Activated naive CD4-positive, alpha-beta T cell treated with anti-CD3 and anti-CD28 coated beads for 36 hours (primary cell): ENCODE measurements around the gene MEIKIN. TPM values are rescaled to one million over a fixed set of nuclear protein-coding genes. Genes with fewer than 3 reads are reported as not detected.
"Not testable (repeated sequence)": the region's sequence is repeated elsewhere in the genome, so short reads cannot be mapped to it uniquely, and the experiment has no call there.

Source experiments
- CTCF ChIA-PET: fragments of 350-600 bp; sonication (Branson Sonifier 250); formaldehyde crosslinking; loops from one replicate; lab custom pipeline; 2021; ENCODE audit warnings: antibody characterized with exemption; lab: Charles Lee
- DNase-seq: peaks from one replicate; pipeline ENCODE4 v3.0.0-alpha.2; 2020
- H3K27ac Mint-ChIP-seq: one replicate; pipeline ENCODE4 v1.8.0; 2021; ENCODE audit warnings: mild to moderate bottlenecking, mixed read lengths
- H3K27me3 Mint-ChIP-seq: one replicate; pipeline ENCODE4 v1.8.0; 2021; ENCODE audit warnings: low read depth, mixed read lengths
- H3K36me3 Mint-ChIP-seq: one replicate; pipeline ENCODE4 v1.8.0; 2021; ENCODE audit warnings: low read depth, mixed read lengths
- H3K4me1 Mint-ChIP-seq: one replicate; pipeline ENCODE4 v1.8.0; 2021; ENCODE audit warnings: low read depth, mixed read lengths
- H3K4me3 Mint-ChIP-seq: one replicate; pipeline ENCODE4 v1.8.0; 2021; ENCODE audit warnings: mild to moderate bottlenecking, moderate library complexity, mixed read lengths
- H3K9me3 Mint-ChIP-seq: one replicate; pipeline ENCODE4 v1.8.0; 2021; ENCODE audit warnings: mixed read lengths
- intact Hi-C: fragments of 100-400 bp; cut with micrococcal nuclease; formaldehyde crosslinking; loops from one replicate; pipeline ENCODE4 v1.15.1; 2023
- total RNA-seq, 2 experiments: library from RNA; stranded (reverse); gene quantifications; one replicate each; pipeline ENCODE4 v1.2.3, GENCODE V29; 2021

The MEIKIN gene
- total RNA-seq, 2 experiments from 2014 or later, result 1.4 to 1.9 TPM

DNA sequence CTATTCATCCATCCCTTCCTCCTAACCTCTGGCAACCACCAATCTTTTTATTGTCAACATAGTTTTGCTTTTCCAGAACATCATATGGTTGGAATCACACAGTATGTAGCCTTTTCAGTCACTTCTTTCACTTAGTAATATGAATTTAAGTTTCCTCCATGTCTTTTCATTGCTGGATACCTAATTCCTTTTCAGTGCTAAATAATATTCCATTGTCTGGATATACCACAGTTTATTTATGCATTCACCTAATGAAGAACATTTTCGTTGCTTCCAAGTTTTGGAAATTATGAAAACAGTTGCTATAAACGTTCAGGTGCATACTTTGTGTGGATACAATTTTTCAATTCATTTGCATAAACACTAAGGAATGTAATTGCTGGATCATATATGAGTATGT, 77.9 kb downstream of the MEIKIN start:
- H3K4me3 Mint-ChIP-seq, result no peak overlapping the region
- intact Hi-C loops, result no loop called here
- peaks cover 8% of the 10 kb centered on the region for H3K36me3 Mint-ChIP-seq
- no peaks in the 10 kb centered on the region for H3K4me1 Mint-ChIP-seq
- CTCF ChIA-PET, result interaction anchor here (0.6 kb wide), 1 partner anchor 45 kb away, joined by 3 read pairs; no protein-coding TSS in a partner anchor
- DNase-seq, result no peak
- peaks cover 30% of the 10 kb centered on the region for H3K9me3 Mint-ChIP-seq
- no peak overlapping the region for H3K27ac Mint-ChIP-seq
- no peaks in the 10 kb centered on the region for H3K27me3 Mint-ChIP-seq

DNA sequence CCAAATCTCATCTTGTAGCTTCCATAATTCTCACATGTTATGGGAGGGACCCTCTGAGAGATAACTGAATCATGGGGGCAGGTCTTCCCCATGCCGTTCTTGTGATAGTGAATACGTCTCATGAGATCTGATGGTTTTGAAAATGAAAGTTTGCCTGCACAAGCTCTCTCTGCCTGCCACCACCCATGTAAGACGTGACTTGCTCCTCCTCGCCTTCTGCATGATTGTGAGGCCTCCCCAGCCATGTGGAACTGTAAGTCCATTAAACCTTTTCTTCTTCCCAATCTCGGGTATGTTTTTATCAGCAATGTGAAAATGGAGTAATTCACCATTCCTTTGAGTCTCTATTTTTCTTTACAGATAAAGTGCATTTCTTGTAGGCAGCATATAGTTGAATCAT, 81.8 kb downstream of the MEIKIN start:
- no peak overlapping the region for H3K27ac Mint-ChIP-seq
- no peak overlapping the region for H3K4me3 Mint-ChIP-seq
- no peaks in the 10 kb centered on the region for H3K27me3 Mint-ChIP-seq
- no peak for DNase-seq
- H3K36me3 Mint-ChIP-seq, result peaks cover 3% of the 10 kb centered on the region
- intact Hi-C loops, result no loop called here
- H3K9me3 Mint-ChIP-seq, result peaks cover 30% of the 10 kb centered on the region
- CTCF ChIA-PET, result no interaction called here
- no peaks in the 10 kb centered on the region for H3K4me1 Mint-ChIP-seq

DNA sequence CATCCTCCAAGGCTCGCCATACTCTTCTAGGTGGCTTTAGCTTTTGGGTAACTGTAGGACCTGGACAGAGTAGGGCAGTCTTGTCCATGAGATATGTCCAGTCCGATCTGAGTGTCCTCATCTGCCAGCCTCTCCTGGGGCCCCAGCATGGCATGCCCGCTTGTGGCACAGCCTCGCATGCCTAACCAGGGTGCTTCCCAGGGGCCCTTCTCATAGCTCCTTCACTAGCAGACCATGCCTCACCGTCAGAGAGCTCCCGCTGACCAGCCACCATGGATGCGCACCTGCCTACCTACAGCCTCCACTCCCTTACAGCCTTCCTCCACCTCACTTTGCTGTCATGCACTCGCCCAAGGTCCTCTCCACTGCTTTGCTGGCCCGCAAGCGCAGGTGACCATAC, 88.1 kb downstream of the MEIKIN start:
- Mint-ChIP-seq H3K27ac (no peak overlapping the region), H3K27me3 (no peaks in the 10 kb centered on the region), H3K36me3 (no peaks in the 10 kb centered on the region), H3K4me3 (no peak overlapping the region), H3K9me3 (no peaks in the 10 kb centered on the region), H3K4me1 (peaks cover 10% of the 10 kb centered on the region)
- DNase-seq, result no peak
- intact Hi-C loops, result loop anchor here (10.0 kb wide), 1 partner anchor 793 kb away; no protein-coding TSS in a partner anchor
- CTCF ChIA-PET, result interaction anchor here (0.6 kb wide), 1 partner anchor 718 kb away, joined by 3 read pairs; no protein-coding TSS in a partner anchor

DNA sequence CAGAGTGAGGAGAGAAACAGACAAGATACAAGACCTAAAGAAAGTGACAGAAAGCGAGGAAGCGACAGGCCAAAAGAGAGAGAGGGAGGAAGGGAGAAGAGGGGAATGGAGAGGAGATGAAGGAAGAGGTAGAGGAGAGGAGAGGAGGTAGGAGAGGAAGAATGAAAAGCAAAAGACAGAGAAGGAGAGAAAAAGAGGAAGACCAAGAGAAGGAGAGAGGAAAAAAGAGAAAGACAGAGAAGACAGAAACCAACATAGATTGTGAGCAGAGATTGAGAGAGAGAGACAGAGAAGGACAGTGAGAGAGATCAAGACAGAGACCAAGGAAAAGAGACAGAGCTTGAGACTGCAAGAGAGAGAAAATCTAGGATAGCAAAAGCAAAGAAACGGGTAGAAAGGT, 90.0 kb downstream of the MEIKIN start:
- no peak for DNase-seq
- intact Hi-C loops, result loop anchor here (2.0 to 10.0 kb wide), 3 partner anchors 109 to 791 kb away; no protein-coding TSS in a partner anchor
- peaks cover 10% of the 10 kb centered on the region for H3K4me1 Mint-ChIP-seq
- H3K27me3 Mint-ChIP-seq, result no peaks in the 10 kb centered on the region
- CTCF ChIA-PET, result interaction anchor here (0.5 to 0.7 kb wide), 3 partner anchors 14 to 1139 kb away, joined by 3 read pairs; no protein-coding TSS in a partner anchor
- H3K36me3 Mint-ChIP-seq, result no peaks in the 10 kb centered on the region
- no peaks in the 10 kb centered on the region for H3K9me3 Mint-ChIP-seq
- no peak overlapping the region for H3K4me3 Mint-ChIP-seq
- no peak overlapping the region for H3K27ac Mint-ChIP-seq

DNA sequence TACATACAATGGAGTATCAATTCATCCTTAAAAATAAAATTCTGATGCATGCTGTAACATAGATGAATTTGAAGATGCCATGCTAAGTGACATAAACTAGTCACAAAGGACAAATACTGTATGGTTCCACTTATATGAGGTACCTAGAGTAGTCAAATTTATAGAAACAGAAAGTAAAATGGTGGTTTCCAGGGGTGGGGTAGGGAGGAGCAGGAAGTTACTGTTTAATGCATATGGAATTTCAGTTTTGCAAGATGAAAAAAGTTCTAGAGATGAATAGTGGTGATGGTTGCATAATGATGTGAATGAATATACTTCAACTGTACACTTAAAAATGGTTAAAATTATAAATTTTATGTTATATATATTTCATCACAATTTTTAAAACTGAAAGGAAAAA, 91.3 kb downstream of the MEIKIN start:
- Mint-ChIP-seq H3K4me3 (no peak overlapping the region), H3K9me3 (peaks cover 4% of the 10 kb centered on the region), H3K27ac (no peak overlapping the region), H3K36me3 (no peaks in the 10 kb centered on the region), H3K27me3 (no peaks in the 10 kb centered on the region), H3K4me1 (peaks cover 10% of the 10 kb centered on the region)
- CTCF ChIA-PET, result no interaction called here
- intact Hi-C loops, result loop anchor here (1.0 to 10.0 kb wide), 9 partner anchors 53 to 789 kb away; partner anchors contain the start of genes FNIP1 and RAPGEF6
- peak; percentile 37 for DNase-seq

DNA sequence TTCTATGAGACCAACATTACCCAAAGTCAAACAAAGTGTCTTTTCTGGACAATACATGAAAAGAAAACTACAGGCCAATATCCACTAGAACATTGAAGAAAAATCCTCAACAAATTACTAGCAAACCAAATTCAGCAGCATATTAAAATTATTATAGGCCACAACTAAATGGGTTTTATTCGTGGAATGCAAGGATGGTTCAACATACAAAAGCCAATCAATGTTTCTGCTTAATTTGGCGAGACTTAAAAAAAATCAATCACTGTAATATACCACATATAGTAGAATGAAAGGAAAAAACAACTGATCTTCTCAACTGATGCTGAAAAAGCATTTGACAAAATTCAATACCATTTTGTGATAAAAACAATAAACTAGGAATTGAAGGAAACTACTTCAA, 96.8 kb downstream of the MEIKIN start:
- intact Hi-C loops, result no loop called here
- H3K27ac Mint-ChIP-seq, result no peak overlapping the region
- H3K4me3 Mint-ChIP-seq, result no peak overlapping the region
- CTCF ChIA-PET, result no interaction called here
- H3K36me3 Mint-ChIP-seq, result peaks cover 10% of the 10 kb centered on the region
- peaks cover 28% of the 10 kb centered on the region for H3K9me3 Mint-ChIP-seq
- DNase-seq, result no peak
- peaks cover under 1% of the 10 kb centered on the region for H3K4me1 Mint-ChIP-seq
- no peaks in the 10 kb centered on the region for H3K27me3 Mint-ChIP-seq

DNA sequence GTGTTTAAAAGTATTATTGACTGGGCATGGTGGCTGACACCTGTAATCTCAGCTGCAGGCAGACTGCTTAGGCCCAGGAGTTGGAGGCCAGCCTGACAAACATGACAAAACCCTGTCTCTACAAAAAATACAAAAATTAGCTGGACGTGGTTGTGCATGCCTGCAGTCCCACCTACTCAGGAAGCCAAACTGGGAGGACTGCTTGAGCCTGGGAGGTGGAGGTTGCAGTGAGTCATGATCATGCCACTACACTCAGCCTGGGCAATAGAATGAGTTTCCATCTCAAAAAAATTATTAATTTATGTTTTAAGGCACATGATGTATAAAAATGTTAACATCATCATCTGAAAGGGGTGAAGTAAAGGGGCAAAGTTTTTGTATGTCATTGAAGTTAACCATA, 98.9 kb downstream of the MEIKIN start:
- CTCF ChIA-PET, result no interaction called here
- Mint-ChIP-seq H3K4me1 (no peaks in the 10 kb centered on the region), H3K27ac (no peak overlapping the region), H3K27me3 (no peaks in the 10 kb centered on the region), H3K36me3 (peaks cover 15% of the 10 kb centered on the region), H3K4me3 (no peak overlapping the region), H3K9me3 (peaks cover 36% of the 10 kb centered on the region)
- DNase-seq, result no peak
- intact Hi-C loops, result no loop called here

DNA sequence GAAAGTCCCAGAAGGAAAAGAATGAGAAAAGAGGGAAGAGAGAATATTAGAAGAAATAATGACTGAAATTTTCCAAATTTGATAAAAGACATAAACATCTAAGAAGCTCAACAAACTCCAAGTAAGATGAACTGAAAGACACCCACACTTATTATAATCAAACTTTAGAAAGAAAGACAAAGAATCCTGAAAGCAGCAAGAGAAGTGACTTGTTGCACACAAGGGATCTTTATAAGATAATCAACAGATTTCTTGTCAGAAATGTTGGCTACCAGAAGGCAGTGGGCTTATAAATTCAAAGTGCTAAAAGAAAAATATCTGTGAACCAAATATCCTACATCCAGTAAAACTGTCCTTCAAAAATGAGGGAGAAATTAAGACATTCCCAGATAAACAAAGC, 99.6 kb downstream of the MEIKIN start:
- H3K9me3 Mint-ChIP-seq, result peaks cover 36% of the 10 kb centered on the region
- H3K27me3 Mint-ChIP-seq, result no peaks in the 10 kb centered on the region
- H3K27ac Mint-ChIP-seq, result no peak overlapping the region
- H3K4me3 Mint-ChIP-seq, result no peak overlapping the region
- CTCF ChIA-PET, result no interaction called here
- no peaks in the 10 kb centered on the region for H3K4me1 Mint-ChIP-seq
- intact Hi-C loops, result no loop called here
- DNase-seq, result no peak
- peaks cover 15% of the 10 kb centered on the region for H3K36me3 Mint-ChIP-seq

DNA sequence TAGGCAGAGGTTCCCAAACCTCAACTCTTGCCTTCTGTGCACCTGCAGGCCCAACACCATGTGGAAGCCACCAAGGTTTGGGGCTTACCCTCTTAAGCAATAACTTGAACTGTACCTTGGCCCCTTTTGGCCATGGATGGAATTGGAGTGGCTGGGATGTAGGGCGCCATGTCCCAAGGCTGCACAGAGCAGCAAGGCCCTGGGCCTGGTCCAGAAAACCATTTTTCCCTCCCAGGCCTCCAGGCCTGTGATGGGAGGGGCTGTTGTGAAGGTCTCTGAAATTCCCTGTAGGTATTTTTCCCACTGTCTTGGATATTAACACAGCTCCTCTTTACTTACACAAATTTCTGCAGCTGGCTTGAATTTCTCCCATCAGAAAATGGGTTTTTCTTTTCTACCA, 102.5 kb downstream of the MEIKIN start:
- H3K4me1 Mint-ChIP-seq, result not testable (repeated sequence)
- Mint-ChIP-seq H3K9me3 (peaks cover 35% of the 10 kb centered on the region), H3K36me3 (peaks cover 14% of the 10 kb centered on the region)

DNA sequence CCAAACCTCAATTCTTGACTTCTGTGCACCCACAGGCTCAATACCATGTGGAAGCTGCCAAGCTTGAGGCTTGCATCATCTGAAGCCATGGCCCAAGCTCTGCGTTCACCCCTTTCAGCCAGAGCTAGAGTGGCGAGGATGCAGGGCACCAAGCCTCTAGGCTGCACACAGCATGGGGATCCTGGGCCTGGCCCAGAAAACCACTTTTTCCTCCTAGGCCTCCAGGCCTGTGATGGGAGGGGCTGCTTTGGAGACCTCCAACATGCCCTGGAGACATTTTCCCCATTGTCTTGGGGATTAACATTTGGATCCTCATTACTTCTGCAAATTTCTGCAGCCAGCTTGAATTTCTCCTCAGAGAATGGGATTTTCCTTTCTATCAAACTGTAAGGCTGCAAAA, 112.8 kb downstream of the MEIKIN start:
- CTCF ChIA-PET, H3K27me3 Mint-ChIP-seq, H3K4me3 Mint-ChIP-seq, H3K27ac Mint-ChIP-seq, intact Hi-C loops, H3K4me1 Mint-ChIP-seq, H3K36me3 Mint-ChIP-seq, DNase-seq: not testable (repeated sequence)
- H3K9me3 Mint-ChIP-seq, result peaks cover 17% of the 10 kb centered on the region

More for the DNA sequence above, 102.5 kb downstream of the MEIKIN start:
- DNase-seq, H3K4me3 Mint-ChIP-seq, H3K27ac Mint-ChIP-seq, CTCF ChIA-PET, intact Hi-C loops, H3K27me3 Mint-ChIP-seq: not testable (repeated sequence)

DNA sequence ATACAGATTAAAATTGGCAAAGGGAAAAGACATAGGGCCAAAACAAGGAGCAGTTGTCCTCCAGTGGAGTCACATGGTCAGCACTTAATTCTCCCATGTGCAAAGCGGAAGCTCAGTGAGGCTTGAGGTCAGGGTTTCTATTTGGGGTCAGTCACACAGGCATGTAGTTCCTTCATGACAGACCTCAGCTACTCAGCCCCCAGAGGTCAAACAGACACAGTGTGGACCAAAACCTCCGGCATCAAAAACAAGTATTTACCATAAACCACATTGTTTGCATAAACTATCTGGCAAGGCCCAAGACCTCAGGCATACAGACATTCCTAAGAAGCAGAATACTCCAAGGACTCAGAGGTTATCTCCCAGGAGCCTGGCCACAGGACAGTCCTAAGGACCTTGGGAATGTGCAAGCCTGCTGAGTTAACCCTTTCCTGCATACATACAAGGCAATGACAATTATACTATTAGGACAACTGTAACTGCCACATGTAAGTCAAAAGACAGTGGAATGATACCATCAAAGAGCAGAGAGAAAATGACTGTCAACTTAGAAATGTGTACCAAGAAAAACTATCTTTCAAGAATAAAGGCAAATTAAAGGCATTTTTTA, 120.0 kb downstream of the MEIKIN start:
- no peaks in the 10 kb centered on the region for H3K36me3 Mint-ChIP-seq
- no peak overlapping the region for H3K4me3 Mint-ChIP-seq
- no peaks in the 10 kb centered on the region for H3K27me3 Mint-ChIP-seq
- CTCF ChIA-PET, result no interaction called here
- intact Hi-C loops, result loop anchor here (10.0 kb wide), 1 partner anchor 309 kb away; no protein-coding TSS in a partner anchor
- DNase-seq, result no peak
- H3K4me1 Mint-ChIP-seq, result peaks cover 3% of the 10 kb centered on the region
- no peak overlapping the region for H3K27ac Mint-ChIP-seq
- no peaks in the 10 kb centered on the region for H3K9me3 Mint-ChIP-seq

DNA sequence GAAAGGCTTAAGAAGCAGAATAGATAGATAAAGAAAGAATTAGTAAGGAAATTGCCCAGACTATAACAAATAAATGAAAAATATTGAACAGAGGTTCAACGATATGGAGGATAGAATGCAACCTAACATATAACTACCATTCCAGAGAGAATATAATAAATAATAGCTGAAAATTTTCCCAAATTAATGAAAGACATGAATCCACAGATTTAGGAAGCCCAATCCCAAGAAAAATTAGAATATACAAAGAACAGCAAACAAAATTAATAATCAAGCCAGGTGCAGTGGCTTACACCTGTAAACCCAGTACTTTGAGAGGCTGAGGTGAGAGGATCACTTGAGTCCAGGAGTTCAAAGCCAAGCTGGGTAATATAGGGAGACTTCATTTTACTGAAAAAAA, 120.8 kb downstream of the MEIKIN start:
- H3K4me3 Mint-ChIP-seq, result no peak overlapping the region
- CTCF ChIA-PET, result interaction anchor here (0.6 kb wide), 1 partner anchor 110 kb away, joined by 3 read pairs; no protein-coding TSS in a partner anchor
- intact Hi-C loops, result loop anchor here (10.0 kb wide), 1 partner anchor 310 kb away; no protein-coding TSS in a partner anchor
- H3K4me1 Mint-ChIP-seq, result no peaks in the 10 kb centered on the region
- H3K27me3 Mint-ChIP-seq, result no peaks in the 10 kb centered on the region
- no peak overlapping the region for H3K27ac Mint-ChIP-seq
- no peaks in the 10 kb centered on the region for H3K9me3 Mint-ChIP-seq
- no peak for DNase-seq
- no peaks in the 10 kb centered on the region for H3K36me3 Mint-ChIP-seq

DNA sequence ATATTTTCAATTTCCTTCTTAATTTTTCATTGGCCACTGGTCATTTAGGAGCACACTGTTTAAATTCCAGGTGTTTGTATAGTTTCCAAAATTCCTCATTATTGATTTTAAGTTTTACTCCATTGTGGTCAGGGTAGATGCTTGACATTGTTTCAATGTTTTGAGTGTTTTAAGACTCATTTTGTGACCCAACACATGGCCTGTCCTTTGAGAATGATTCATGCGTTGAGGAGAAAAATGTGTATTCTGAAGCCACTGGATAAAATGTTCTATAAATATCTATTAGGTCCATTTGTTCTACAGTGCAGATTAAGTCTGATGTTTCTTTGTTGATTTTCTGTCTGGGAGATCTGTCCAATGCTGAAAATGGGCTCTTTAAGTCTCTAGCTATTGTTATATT, 124.2 kb downstream of the MEIKIN start:
- no peak for DNase-seq
- Mint-ChIP-seq H3K27ac (no peak overlapping the region), H3K4me3 (no peak overlapping the region), H3K9me3 (no peaks in the 10 kb centered on the region), H3K36me3 (no peaks in the 10 kb centered on the region), H3K27me3 (no peaks in the 10 kb centered on the region), H3K4me1 (peaks cover 1% of the 10 kb centered on the region)
- CTCF ChIA-PET, result no interaction called here
- intact Hi-C loops, result loop anchor here (10.0 kb wide), 1 partner anchor 314 kb away; no protein-coding TSS in a partner anchor
